Right atrium auricular region (tissue), 2 donors: Measurements from ENCODE around the gene MS4A4A. TPM values are rescaled to one million over a fixed set of nuclear protein-coding genes. Genes with fewer than 3 reads are reported as not detected.
A peak's percentile ranks its signal among the peaks of the same experiment; 100 is the strongest.

Source experiments
- DNase-seq: peaks from one replicate; pipeline ENCODE4 v3.0.0-alpha.2; 2019; ENCODE audit warnings: low spot score
- H3K27ac ChIP-seq, 2 donors: fragments of 200-600 bp; sonication (generic); 1 replicate in 1 of 2; 2 replicates in 1 of 2; pipeline ENCODE4 v1.5.1; 2016 to 2019
- H3K27me3 ChIP-seq, 2 donors: fragments of 200-600 bp; sonication (generic); one replicate each; pipeline versions ENCODE4 v1.5.1 to v1.6.0; 2017 to 2019
- H3K36me3 ChIP-seq: fragments of 200-600 bp; sonication (generic); one replicate; pipeline ENCODE4 v1.5.1; 2016
- H3K4me1 ChIP-seq, 2 donors: fragments of 200-600 bp; sonication (generic); one replicate each; pipeline versions ENCODE4 v1.5.1 to v1.6.0; 2017 to 2019
- H3K4me3 ChIP-seq, 2 donors: fragments of 200-600 bp; sonication (generic); 1 replicate in 1 of 2; 2 replicates in 1 of 2; pipeline ENCODE4 v1.5.1; 2017 to 2019; ENCODE audit warnings: mild to moderate bottlenecking in 1 of 2, moderate library complexity in 1 of 2
- H3K9me3 ChIP-seq, 2 donors: fragments of 200-600 bp; sonication (generic); one replicate each; pipeline ENCODE4 v1.5.1; 2019
- CTCF ChIP-seq, 2 donors: fragments of 200-600 bp; sonication (generic); IDR thresholded peaks; one replicate each; pipeline ENCODE4 v1.5.1; 2019; ENCODE audit warnings: antibody characterized with exemption in 2 of 2
- total RNA-seq, 2 donors: library from RNA; depleted of rRNA; stranded (reverse); fragments of >200 nt; gene quantifications; one replicate each; pipeline ENCODE4 v1.1.0, GENCODE V29; 2016

Gene MS4A4A
- 10 to 100 TPM in 1 of 2 donors, 1 to 10 TPM in 1; 7.8 to 11.6 TPM for total RNA-seq

- Histone ChIP-seq H3K27ac (no peak within 1 kb of the TSS), H3K36me3 (no peaks in the 10 kb centered on the region), H3K27me3 (no peaks in the 10 kb centered on the region), H3K4me3 (peak within 1 kb of the TSS; percentile 0 to 17), H3K4me1 (no peaks in the 10 kb centered on the region), H3K9me3 (no peaks in the 10 kb centered on the region)
- TF ChIP-seq CTCF (IDR thresholded peaks at IDR 0.05): no peak
- no peak for DNase-seq
These were observed at the start of gene MS4A4A for GRCh38 chr11:60280412-60280811. TSS of gene MS4A4A (plus strand) at chr11:60280666. CDS start at chr11:60280676, 10 bp downstream.

DNA sequence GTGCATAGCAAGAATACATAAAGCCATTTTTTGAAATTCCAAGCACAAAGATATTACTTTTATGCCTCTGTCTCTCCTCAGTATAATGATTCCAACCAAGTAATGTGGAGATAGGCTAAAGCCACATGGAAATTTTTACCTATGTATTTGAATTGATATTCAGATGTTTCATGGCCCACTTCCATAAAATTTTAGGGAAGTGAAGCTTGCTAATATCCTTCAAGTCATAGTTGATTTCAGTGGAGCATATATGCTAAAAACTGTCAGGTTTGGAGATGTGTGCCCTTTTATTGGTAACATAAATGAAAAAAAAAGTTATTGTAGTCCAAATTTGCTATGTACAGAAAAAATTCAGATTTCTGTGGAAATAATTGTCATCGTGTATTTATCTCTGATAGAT is 49.8 kb upstream of the MS4A4A start:
- no peaks in the 10 kb centered on the region for H3K9me3 ChIP-seq

GRCh38 chr11:60235321-60235720 is 45.1 kb upstream of the MS4A4A start:
- H3K27ac ChIP-seq: no peak overlapping the region
- no peak for DNase-seq
- H3K9me3 ChIP-seq: no peaks in the 10 kb centered on the region
- no peak overlapping the region for H3K4me3 ChIP-seq
- no peaks in the 10 kb centered on the region for H3K27me3 ChIP-seq
- no peak for TF ChIP-seq CTCF (IDR thresholded peaks at IDR 0.05)
- H3K36me3 ChIP-seq: no peaks in the 10 kb centered on the region
- no peaks in the 10 kb centered on the region for H3K4me1 ChIP-seq

More for the DNA sequence above, 49.8 kb upstream of the MS4A4A start:
- Histone ChIP-seq H3K27ac (no peak overlapping the region), H3K27me3 (no peaks in the 10 kb centered on the region), H3K4me1 (no peaks in the 10 kb centered on the region), H3K4me3 (no peak overlapping the region), H3K36me3 (no peaks in the 10 kb centered on the region)
- no peak for TF ChIP-seq CTCF (IDR thresholded peaks at IDR 0.05)
- DNase-seq: no peak

DNA sequence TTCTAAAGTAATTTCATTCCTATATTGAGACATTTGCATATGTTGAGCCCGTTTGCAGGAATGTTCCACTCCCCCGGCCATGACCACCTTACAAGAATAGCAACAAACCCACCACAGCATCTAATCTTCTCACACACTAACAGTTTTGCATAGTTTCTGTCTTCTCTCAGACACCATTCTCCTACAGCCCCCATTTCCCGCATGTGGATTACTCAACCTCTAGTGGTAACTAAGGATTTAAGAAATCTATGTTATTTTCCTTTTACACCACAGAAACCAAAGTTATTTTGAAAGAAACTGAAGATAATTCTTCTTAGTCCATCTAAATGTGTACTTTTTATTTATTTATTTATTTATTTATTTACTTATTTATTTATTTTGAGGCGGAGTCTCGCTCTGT is 39.8 kb upstream of the MS4A4A start:
- Histone ChIP-seq H3K9me3 (no peaks in the 10 kb centered on the region), H3K4me3 (no peak overlapping the region), H3K36me3 (no peaks in the 10 kb centered on the region), H3K27ac (no peak overlapping the region), H3K4me1 (no peaks in the 10 kb centered on the region), H3K27me3 (no peaks in the 10 kb centered on the region)
- no peak for DNase-seq
- TF ChIP-seq CTCF (IDR thresholded peaks at IDR 0.05): no peak

DNA sequence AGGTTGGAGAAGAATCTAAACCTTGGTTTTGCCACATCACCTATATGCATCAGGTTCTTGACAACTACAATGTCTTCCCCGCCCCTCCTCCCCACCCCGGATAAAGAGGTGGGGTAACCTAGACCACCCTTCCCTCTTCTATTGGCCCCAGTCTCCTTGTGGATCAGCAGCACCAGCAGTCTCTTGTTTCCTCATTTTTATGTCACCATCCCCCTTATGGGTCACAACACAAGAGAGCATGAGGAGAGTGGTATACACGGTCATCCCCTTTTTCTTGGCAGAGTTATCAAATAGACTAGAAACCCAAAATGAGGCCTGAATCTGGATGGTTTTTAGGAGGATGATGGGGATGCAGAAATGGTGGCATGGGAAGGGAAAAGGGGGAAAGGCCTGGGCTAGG is 38.7 kb upstream of the MS4A4A start:
- Histone ChIP-seq H3K9me3 (no peaks in the 10 kb centered on the region), H3K36me3 (no peaks in the 10 kb centered on the region), H3K4me3 (no peak overlapping the region), H3K27ac (no peak overlapping the region), H3K4me1 (no peaks in the 10 kb centered on the region), H3K27me3 (no peaks in the 10 kb centered on the region)
- DNase-seq: no peak
- TF ChIP-seq CTCF (IDR thresholded peaks at IDR 0.05): no peak

GRCh38 chr11:60242740-60243239 is 37.7 kb upstream of the MS4A4A start, which contains the start of gene MS4A4E:
TSS of gene MS4A4E (minus strand) at chr11:60243137. CDS start at chr11:60230055, 13,082 bp downstream.
- no peak within 1 kb of the TSS for H3K27ac ChIP-seq

More at GRCh38 chr11:60242740-60243239, 37.7 kb upstream of the MS4A4A start, which contains the start of gene MS4A4E:
- Histone ChIP-seq H3K9me3 (no peaks in the 10 kb centered on the region), H3K4me1 (no peaks in the 10 kb centered on the region), H3K36me3 (no peaks in the 10 kb centered on the region), H3K27me3 (no peaks in the 10 kb centered on the region), H3K4me3 (no peak within 1 kb of the TSS)
- DNase-seq: no peak
- TF ChIP-seq CTCF (IDR thresholded peaks at IDR 0.05): no peak
